GM21619 (cell line): ENCODE measurements around the gene ADAM10.

Source experiments
- ATAC-seq: cut with Tn5 transposase; IDR thresholded peaks from one replicate; pipeline ENCODE4 v1.9.1; 2021; ENCODE audit not compliant: unreplicated experiment

ADAM10 gene

DNA sequence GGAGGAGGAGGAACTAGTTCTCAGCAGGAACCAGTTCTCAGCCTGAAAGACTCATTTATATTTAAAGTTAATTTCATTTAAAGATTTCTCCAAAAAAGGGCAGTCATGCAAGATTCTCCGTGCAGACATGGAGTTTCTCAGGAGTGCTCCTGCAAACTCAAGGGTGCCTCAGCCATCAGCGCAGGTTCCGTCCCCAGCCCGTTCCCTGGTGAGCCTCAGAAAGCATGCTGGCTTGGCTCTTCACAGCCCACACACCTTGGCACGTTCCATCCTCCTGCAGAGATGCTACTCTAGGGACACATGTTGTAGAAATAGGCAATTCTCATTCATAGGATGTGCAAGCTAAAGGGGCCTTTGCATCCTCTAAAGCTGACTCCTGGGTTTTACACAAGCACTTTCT, 194.7 kb downstream of the ADAM10 start:
- ATAC-seq: no peak

DNA sequence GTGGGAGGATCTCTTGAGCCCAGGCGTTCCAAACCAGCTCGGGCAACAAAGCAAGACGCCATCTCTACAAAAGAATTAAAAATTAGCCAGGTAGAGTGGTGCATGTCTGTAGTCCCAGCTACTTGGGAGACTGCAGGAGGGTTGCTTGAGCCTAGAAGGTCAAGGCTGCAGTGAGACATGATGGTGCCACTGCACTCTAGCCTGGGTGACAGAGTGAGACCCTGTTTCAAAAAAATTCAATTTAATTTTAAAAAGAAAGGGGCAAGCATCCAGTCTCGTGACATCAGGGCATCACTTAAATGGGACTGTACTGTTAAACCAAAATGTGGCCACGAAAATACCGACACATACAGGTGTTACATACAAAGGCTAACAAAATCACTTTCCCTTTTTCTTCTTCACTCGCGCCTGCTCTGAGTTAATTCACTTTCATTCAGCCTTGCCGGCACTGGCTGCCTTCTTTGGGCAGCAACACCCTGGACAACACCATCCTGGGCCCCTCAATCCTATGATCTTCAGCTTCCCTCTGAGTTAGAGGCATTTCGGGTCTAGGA, 196.1 kb downstream of the ADAM10 start:
- no peak for ATAC-seq

DNA sequence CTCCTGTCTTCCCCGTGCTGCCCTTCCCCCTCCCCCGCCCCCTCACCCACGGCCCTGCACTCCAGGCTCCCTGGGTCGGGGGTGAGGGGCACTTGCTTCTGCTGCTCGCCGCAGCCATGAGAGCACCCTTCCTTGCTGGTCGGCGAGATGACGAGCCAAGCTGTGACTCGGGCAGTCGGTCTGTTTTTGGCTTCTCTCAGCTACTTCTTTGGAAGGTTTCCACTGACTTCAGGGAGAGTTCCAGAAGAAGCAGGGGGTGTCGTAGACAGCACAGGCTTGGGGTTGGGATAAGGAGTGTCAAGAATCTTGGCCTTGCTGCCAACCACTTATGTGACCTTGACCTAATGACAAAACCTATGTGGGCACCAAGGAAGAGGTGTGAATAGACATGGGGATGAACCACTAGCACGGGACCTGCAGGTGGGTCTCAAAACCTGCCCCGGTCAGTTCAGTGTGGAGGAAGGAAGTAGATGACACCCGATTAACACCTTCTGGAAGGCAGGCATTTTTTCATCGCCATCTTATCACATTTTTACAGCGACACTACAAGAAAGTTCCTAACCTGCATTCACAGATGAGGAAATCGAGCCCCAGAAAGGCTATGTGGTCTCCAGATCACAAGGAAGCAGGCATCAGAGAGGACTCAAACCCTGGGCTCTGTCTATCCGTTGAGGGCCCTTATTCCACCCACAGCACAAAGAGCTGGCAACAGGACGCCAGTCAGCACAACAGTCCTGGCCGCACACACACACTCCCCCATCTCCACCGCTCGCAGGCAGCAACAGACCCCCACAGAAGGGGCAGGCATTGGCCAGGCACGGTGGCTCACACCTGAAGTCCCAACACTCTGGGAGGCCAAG, 196.8 kb downstream of the ADAM10 start:
- no peak for ATAC-seq

DNA sequence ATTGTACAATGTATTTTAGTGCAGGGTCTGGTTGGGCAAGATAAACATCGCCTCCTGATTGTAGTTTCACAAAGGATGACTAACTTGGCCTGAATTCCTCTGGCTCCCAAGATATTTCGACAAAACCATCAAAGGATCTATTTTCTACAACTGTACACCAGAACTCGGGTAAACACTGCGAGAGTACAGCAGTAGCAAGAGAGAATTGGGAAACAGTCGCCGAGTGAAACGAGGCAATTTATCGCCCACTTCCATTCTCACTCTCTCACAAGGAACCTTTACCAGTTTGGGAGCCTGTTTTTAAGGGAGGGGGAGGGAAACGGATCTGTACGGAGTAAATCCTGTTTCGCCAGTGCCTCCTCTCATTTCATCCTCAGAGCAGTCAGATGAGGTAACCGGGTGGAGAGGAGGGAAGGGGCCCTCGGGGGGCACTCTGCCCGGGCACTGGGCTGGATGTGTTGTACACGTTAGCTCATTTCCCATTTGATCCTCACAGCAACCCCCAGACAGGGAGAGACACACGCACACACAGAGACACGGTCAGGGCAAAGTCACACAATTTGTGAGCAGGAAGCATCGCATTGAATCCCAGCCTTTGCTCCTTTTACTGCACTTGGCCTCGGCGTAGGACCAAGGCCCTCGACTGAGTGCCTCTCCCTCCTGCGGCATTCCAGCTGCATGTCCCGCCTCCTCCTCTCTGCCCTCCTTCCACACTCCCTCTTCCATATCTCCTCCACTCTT, 197.6 kb downstream of the ADAM10 start:
- ATAC-seq: no peak

DNA sequence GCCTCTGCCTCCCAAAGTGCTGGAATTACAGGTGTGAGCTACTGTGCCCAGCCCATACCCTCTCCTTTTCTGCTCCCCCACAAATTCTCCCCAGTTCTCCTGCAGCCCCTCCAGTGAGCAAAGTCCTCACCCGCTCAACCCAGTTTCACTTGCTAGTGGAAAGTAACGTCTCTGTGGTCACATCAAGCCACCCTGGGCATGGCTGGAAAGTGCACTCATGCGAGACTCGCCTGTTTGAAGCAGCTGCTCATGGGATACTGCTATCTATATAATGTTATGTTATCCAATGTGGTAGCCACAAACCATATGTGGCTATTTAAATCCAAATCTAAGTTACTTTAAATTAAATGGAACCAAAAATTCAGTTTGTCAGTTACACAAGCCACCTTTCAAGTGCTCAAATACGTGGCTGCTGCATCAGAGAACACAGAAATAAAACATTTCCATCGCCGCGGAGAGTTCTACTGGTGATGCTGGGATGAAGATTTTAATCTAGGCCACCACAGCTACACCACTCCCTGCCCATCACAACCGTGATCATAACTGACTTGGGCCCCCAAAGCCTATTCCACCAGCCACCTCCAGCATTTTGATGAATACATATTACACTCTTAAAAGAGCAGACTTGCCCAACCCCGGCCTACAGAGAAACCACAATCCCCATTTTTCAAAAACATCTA, 198.3 kb downstream of the ADAM10 start:
- no peak for ATAC-seq

DNA sequence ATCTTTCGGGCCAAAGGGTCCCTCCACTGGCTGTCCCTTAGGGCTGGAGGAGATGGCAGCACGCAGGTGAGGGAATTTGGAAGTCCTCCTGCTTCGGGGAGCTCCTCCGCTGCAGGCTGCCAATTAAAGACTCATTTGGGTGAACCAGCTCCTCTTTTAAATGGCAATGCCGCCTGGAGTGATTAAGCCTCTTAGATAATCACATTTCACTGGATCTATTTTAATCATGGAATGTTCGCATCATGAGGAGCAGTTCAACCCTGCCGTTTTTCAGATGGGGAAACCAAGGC, 199.8 kb downstream of the ADAM10 start:
- no peak for ATAC-seq

DNA sequence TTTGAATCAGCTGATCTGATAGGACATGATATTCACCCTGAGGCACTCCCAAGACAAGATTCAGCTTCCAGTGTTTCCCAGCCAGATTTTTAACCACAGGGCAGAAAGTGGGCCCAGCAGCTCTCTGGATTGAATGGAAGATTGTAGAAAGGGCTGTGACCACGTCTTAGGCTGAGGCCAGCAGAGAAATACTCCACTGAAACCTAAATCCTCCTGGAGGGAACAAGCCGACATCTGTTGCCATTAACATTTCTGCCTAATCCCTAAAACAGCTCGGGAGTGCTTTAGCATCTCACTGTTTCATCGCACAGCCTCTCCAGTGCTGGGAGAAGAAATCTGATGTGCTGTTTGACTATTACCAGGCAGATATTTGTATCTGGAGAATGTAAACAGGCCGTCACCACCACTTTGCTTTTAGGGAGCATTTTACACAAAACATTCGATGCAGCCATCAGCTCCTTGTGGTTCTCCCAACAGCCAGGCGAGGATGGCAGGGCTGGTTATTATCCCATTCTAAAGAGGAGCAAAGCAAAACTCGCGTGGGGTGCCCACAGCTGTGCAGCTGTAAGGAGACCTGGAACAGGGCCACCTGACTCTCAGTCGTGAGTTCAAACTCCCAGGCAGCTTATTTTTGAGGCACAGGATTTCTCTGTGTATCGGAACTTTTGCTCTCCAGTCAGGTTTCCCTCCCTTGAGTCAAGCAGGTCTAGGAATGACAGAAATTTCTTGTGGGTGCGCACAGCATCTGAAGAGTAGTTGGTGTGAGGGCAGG, 200.3 kb downstream of the ADAM10 start:
- ATAC-seq: no peak

DNA sequence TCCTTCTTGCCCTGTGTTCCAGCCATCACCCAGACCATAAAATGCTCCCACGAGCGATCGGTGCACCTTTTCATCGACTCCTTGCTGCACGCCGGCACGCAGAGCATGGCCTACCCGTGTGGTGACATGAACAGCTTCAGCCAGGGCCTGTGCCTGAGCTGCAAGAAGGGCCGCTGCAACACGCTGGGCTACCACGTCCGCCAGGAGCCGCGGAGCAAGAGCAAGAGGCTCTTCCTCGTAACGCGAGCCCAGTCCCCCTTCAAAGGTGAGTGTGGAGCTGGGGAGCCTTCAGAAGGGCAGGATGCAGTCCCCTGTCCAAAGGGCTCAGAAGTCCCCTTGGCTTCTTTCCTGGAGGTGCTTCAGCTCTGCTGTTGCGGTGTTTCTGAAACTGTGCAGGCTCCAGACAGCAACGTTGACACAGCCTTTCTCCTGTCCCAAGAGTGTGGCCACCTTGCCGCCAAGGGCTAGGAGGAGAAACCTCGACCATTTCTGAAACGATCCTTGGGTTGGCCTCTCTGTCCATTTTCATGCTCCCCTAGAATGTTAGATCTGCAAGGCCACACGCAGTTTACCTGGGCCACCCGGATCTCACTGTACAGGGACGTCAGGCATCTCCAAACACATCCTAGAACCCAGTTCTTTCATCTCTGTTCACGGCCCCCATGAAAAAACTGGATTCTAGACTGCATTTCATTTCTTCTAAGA, 201.0 kb downstream of the ADAM10 start:
- ATAC-seq: no peak

DNA sequence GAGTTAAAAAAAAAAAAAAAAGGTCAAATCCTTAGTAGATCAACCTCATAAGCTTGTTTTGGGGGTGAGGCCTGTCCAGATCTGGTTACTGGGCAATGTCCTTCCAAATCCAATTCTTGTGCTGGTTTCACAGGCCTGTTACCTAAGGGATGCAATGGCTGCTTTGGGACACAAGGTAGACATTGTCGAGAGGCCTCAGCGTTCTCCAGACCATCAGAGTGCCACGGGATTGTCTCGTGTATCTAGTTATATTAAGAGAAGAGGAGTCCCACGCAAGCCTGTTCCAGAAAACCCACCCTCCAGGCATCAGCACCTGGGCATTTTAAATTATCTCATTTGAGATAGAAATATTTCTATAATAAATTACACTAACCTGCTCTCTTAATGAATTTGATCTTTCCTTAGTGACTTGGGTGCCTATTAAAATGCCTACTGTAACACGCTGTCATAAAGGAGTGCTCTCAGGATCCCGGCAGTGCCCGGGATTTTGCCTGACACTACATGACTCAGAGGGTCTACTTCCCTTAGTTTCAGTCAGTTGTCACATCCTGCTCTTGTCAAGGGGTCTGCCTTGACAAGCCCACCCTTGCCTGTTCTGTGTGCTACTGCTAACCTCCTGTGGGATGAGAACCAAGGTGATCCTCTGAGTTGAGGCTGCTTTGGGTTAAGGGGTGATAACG, 201.7 kb downstream of the ADAM10 start:
- no peak for ATAC-seq

DNA sequence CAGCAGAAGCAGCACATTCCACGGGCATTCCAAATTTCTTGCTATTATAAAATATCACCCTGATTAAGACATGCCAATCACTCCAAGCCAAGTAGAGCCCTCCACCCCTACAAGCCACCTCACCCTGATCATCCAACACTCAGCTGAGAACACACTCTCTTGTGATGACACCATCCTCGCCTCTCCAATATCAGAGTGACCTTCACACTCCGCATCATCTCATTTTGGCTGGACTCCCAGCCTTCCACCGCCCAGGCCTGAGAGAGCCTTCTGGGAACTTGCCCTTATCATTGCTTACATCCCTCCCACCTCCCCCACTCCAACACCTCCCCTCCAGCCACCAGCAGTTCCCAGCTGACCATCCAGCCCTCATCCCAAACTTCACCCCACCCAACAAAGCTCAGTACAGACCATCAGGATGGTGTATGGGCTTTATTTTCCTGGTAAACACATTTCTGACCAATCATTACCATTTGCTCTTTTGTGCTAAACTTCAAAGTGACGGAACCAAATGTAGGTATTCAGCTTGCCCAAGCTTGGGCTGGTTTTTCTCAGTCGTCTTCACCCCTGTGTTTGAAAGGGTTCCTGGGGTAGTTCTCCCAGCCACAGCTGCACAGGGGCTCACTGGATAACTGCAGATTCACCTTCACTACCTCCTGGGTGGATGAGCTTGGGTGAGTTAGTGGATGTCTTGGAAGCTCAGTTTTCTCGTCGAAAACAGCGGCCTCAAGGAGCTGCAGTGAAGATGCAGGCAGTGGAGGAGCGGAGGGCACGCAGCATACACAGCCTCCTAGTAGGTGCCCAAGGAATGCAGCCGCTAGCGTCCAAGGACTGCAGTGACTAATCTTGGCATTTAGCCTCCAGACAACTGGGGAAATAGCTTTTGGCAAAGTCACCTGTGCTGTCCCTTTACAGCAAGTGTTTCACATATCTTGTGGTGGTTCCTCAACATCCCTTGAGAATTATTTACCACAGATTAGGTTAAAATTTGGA, 202.6 kb downstream of the ADAM10 start:
- ATAC-seq: no peak

DNA sequence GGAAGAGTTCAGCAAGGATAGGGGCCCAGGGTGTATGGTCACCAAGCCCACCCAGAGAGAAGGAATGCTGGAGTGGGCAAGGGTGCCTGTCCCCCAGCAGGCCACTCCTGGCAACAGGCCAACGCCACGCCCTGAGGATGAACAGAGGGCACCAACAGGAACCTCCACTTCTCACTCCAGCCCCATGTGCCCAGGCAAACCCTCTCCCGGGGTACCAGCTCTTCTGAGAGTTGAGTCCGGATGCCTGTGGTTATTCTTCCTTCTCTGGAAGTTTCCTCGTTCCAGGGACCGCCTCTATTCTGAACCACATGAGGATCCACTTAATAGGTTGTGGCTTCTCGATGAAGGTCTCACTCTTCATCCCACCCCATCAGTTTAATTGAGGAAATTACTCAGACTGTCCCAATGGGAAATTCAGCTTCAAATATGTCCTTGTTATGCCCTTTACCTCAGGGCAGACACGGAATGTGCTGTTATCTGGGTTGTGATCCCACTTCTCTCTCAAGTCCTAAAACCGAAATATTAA, 203.4 kb downstream of the ADAM10 start:
- ATAC-seq: no peak

DNA sequence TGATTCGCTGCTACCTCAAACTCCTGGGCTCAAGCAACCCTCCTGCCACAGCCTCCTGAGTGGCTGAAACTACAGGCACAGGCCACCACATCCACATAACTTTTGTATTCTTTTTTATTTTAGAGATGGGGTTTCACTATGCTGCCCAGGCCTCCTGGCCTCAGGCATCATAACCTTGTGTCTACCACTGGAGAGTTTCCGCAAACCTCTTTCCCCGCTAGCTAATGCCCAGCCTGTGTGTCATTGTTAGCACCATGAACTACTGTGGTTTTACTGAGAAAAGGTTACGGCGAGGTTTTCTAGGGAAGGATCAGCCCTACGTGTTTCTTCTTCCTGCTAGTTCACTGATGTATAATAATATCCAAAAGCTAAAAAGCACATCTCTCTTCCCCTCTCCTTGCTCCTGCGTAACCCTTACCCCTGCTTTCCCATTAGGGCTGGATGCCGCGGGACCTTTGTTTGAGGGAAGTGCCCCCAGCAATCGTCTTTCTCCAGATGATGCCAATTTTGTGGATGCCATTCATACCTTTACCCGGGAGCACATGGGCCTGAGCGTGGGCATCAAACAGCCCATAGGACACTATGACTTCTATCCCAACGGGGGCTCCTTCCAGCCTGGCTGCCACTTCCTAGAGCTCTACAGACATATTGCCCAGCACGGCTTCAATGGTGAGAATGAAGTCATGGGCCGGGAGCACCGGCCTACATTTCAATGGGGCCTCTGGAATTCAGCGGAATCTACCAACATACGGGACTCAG, 204.0 kb downstream of the ADAM10 start:
- no peak for ATAC-seq

DNA sequence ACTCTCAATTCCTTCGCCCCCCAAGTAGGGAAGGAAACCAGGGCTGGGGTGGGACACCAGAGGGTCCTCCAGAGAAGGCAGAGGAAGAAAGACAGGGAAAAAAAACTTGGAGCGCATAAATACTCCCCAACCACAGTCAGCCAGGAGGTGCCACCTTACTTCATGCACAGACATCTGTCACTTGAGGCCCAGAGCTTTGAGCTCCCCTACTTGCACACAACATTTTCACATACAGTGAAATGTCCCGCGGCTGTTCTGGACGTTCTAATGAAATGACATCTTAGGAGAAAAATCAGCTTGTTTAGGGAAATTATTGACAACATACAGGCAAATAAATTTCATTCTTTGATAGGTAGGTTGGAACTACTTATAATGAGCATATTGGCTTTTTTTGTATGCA, 204.8 kb downstream of the ADAM10 start:
- ATAC-seq: no peak

DNA sequence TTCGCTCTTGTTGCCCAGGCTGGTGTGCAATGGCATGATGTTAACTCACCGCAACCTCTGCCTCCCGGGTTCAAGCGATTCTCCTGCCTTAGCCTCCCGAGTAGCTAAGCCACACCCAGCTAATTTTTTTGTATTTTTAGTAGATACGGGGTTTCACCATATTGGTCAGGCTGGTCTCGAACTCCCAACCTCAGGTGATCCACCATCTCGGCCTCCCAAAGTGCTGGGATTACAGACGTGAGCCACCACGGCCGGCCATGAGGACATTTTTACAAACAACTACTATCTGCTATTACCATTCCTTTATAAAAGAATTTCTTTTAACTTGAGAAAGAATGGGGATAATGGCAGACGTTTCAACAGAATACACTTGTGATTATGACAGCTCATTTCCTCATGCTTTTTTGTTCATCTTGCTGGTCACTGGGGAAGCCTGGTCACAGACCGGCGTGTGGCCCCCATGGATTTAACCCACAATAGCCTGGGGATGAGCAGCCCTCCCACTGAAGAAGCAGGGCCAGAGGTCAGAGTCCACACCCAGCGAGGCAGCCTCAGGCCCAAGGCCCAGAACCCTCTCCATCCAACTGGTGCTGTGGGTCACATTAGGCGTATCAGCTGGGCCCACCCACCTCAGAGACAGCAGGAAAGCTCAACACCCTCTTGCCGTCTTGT, 205.7 kb downstream of the ADAM10 start:
- ATAC-seq: no peak

DNA sequence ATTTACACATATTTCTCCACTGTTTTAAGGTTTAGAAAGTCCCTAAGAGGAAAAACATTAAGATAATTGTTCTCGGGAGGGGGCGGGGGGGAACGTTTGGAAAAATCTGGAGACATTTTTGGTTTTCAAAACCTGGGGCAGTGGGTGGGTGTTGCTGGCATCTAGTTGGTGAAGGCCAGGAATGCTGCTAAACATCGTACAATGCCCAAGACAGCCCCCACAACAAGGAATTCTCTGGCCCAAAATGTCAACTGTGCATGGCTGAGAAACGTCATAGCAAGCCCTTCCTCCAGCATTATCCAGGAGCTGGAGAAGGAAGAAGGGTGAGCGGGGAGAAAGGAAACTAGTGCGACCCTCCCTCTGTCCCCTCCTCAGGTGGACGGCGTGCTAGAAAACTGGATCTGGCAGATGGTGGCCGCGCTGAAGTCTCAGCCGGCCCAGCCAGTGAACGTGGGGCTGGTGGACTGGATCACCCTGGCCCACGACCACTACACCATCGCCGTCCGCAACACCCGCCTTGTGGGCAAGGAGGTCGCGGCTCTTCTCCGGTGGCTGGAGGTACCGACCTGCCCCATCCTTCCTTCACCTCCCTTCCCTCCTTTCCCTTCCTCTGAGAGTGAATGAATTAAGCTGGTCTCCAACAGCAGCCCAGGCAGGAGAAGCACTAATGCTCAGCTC, 208.0 kb downstream of the ADAM10 start:
- ATAC-seq: no peak

DNA sequence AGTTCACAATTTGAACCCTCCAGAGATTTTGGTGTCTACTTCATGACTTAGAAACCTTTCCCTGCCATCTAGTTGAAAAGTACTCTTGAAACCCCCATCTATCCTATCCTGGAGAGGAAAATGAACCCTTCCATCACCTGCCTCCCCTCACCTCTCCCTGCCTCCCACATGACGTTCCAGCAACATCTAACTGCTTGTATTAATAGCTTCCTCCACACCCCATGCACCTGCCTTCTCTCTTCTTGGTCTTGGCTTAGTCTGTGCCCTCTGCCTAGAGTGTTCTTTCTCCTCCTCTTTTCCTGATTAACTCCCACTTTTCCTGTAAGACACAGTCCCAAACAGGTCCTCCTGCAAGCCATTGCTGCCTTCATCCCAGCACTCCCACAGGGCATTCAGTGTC, 210.0 kb downstream of the ADAM10 start:
- no peak for ATAC-seq

DNA sequence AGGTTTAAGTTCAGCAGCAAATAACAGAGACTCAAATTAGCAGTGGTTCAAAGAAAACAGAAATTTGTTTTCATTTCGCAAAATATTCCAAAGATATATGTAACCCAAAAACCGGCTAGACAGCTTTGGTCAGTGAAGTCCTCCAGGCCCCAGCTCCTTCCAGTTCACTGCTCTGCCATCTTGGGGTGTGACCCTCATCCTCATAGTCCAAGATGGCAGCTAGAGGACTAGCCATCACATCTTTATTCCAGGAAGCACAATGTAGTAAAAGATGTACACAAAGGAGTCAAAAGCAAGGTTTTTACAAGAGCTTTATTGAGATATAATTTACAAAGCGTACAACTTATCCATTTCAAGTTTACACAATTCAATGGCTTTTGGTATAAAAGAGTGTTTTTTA, 210.6 kb downstream of the ADAM10 start:
- no peak for ATAC-seq
